DMS153 treated with DMSO at 0.1 percent for 48 hours (cell line): Measurements from ENCODE around the gene CHRM4.

ENCODE experiments used
- DNase-seq: peaks from one replicate; lab custom pipeline; 2025; ENCODE audit not compliant: unreplicated experiment; lab: John Stamatoyannopoulos, UW

The CHRM4 gene

DNA sequence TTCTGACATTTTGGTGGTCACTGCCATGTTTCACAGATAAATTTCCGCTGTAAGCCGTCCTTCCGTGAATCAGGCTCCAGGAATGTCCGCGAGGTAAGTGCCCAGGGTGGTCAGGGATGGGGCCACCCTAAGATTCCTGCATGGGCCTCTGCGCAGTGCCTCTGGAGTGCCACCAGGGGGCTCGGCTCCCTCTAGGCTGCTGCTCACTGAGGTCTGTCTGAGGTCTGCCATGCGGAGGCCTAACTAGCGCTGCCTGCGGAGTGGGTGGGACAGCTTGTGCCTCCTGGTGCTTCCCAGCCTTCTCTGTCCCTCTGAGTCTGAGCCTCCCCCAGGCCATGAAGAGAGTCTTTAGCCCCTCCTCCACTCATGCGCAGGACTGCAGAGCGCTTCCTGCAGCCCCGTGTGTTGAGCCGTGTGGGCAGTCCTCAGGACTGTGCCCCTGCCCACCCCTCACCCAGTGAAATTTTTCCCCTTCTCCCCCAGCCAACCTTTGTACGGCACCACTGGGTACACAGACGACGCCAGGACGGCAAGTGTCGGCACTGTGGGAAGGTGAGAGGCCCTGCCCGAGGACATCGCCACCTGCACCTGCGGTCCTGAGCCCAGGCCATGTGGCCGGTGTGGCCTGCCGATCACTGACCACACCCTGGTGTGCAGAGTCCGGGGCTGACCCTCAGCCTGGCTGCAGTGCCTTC, 22.0 kb downstream of the CHRM4 start:
- DNase-seq: no peak

DNA sequence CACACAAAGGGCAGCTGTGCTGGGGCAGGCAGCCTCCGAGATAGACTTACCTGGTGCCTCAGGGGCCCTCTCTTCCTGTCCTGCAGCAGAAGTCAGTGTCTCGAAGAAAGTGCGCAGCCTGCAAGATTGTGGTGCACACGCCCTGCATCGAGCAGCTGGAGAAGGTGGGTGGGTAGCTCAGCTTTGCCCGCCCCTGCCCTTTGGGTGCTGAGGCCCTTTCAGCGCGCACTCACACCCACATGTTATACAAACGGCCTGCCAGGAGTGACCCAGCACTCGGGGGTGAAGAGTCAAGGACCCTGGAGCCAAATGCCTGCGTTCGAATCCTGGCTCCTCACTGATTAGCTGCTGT, 23.7 kb downstream of the CHRM4 start:
- DNase-seq: no peak

DNA sequence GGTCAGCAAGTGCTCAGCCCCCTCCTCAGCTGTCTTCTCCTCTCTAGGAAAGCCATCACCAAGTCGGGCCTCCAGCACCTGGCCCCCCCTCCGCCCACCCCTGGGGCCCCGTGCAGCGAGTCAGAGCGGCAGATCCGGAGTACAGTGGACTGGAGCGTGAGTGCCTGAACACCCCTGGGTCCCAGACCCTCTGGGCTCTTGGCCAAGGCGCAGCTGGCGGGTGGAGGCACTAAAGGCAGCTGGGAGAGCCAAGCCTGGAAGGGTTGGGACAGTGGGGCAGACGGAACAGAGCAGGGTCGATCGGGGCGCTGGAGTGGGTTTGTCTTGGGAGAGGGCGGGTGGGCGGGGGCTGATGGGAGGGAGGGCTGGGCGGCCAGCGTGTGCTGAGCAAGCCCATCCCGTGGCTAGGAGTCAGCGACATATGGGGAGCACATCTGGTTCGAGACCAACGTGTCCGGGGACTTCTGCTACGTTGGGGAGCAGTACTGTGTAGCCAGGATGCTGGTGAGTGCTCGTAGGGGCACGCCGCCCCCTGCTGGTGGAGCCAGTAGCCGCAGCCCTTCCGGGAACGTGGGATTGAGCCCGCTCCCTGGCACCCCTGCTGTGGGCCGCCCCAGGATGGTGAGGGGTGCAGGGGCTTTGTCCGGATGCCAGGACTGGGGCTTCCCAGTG, 24.2 kb downstream of the CHRM4 start:
- DNase-seq: no peak

DNA sequence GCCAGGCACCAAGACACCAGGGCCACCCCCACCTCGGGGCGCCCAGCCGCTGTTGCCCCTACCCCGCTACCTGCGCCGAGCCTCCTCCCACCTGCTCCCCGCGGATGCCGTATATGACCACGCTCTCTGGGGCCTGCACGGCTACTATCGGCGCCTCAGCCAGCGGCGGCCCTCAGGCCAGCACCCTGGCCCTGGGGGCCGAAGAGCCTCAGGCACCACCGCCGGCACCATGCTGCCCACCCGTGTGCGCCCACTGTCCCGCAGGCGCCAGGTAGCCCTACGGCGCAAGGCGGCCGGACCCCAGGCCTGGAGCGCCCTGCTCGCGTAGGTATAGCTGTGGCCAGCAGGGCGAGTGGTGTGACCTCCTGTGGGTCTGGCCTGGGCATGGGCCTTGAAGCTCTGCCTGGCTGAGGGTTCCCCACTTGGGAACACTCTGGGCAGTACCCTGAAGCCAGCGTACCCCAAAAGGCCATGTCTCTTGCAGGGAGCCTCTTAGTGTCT, 24.9 kb downstream of the CHRM4 start:
- no peak for DNase-seq

DNA sequence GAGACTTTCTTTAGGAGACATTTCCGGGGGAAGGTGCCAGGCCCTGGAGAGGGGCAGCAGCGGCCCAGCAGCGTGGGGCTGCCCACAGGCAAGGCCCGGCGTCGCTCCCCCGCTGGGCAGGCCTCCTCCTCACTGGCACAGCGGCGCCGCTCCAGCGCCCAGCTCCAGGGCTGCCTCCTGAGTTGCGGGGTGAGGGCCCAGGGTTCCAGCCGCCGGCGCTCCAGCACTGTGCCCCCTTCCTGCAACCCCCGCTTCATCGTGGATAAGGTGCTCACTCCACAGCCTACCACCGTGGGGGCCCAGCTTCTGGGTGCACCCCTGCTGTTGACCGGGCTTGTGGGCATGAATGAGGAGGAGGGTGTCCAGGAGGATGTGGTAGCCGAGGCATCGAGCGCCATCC, 25.3 kb downstream of the CHRM4 start:
- no peak for DNase-seq

DNA sequence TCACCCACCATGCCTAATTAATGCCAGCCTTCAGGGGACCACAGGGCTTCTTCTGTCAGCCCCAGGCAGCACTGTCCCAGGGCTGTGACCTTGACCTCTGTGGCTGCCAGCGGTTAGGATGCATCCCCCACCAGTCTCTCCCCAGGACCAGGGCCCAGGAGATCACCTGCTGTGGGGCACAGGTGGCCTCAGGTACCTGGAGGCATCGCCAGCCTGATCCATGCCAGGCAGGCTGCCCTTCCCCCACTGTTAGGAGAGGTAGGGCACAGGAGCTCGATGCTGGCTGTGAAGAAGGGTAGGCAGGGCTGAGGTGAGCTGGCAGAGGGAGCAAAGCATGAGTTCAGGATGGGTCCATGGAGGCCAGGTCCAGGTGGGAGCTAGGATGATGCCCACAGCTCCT, 26.8 kb downstream of the CHRM4 start:
- no peak for DNase-seq

DNA sequence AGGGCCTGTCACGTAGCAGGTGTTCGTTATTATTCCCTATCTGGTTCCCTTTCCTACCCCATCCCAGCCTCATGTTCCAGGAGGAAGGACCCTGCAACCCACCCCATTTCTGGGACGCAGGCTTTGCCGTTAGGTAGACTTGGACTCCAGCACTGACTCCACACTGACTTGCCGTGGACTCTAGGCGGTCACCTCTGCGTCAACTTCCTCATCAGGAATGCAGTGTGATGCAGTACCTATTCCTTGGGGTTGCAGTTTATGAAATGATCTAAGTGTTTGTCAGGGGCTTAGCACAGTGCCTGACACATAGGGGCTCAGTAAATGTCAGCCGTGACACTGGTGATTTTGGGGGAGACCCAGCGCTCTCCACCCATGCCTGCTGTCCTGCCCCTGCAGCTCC, 27.5 kb downstream of the CHRM4 start:
- no peak for DNase-seq

DNA sequence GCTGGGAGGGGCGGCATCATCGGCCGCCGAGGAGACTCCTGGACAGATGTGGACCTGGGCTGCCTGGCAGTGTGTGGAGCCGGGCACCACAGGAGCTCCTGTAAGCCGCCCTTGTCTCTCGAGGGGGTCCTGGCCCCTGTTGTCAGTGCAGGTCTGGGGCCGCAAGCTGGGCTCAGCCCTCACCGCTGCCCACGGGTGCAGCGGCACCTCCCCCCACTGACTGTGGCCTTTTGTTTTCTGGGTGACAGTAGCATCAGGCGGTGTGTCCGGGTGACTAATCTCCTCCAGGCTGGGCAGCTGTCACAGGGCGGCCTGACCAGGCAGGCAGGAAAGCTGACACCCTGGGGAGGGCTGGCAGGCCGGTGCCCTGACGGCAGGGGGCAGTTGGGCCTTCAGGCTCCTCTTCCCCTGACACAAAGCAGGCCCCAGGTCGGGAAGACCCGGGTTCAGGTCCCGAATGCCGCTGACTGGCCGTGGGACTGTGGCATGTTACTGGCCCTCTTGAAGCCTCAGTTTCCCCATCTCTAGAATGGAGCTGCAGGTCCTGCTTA, 28.0 kb downstream of the CHRM4 start:
- DNase-seq: no peak

DNA sequence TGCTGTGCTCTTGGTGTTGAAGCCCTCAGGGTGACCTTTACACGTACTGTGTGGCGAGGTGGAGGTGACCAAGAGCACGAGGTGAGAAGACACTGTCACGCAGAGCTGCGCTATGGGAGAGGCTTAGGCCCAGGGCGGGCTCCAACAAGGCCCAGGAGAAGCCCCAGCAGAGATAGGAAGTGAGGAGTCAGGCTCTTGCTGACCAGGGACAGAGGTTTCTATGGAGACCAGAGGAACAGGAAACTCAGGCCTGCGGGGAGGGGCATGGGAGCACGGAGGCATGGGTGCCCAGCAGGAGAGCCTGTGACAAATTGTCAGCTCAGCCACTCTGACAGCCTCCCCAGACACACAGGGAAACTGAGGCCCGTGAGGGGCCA, 28.6 kb downstream of the CHRM4 start:
- DNase-seq: no peak

DNA sequence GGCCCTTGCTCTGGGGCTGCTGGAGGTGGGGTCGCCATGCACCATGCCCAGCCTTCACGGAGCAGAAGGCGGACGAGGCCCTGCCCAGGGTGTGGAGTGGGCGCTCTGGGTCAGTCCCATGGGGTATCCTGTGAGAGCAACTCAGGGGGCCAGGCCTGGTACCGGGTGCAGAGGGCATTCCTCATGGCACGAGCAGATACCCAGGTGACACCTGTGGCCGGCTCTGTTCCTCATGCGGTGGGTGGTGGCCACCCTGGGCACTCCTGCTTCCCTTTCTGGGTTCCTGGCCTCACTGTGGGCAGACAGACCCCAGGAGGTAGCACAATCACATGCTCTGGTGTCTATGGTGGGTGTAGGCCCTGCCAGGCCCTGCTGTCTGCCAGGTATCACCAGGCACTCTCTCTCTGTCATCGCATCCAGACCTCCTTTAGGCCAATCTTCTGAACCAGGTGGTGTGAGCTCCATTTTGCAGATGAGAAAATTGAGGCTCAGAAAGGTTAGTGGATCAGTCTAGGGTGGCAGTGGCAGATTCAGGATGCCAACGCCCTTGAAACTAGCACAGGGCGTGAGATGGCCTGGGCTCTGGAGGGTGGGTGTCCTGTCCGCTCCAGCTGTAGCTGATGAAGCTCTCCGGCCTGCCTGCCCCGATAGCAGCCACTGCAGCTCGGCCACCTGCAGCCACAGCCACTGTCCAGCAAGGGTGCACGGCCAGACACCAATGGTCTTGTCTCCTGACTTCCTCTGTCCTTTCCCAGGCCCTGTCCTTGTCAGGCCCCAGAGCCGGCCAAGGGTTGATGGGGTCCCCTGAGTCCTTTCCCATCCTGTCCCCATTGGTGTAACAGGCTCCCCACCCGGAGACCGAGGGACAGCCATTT, 29.2 kb downstream of the CHRM4 start:
- no peak for DNase-seq

DNA sequence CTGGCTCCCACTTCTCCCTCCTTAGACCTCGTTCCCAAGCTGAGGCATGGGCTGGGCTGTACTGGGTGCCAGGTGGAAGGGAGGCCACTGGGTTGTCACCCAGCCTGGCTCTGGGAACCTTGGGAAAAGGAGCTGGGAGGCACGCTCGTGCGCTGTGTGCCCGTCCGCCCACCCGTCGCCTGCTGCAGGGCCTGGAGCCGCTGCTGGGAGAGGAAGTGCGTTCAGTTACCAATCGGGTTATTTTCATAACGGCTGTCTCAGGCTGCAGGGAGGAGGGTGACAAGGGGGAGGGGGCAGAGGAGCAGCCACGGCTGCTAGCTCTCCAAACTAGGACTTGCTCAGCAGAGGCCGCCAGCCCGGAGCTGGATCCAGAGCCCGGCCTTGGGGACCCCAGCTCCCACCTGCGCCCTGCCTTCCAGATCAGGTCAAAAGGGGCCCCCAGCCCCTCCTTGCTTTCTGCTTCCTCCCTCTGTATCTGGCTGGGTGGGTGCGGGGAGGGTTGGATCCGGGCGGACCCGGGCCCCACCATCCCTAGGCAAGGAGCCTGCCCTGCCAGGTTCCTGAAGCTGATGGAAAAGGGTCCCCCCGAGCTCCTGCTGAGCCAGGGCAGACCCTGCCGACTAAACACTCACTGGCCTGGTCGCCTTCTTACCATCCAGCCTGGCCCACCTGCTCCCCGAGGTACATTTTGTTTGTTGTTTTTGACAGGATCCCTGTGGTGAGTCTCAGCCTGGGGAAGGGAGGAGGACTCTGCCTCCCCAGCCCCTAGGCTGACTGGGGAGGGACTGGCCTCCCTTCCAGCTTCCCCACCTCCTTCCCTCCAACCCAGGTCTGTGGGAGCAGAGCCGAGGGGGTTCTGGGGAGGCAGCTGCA, 30.1 kb downstream of the CHRM4 start:
- peak; percentile 62 for DNase-seq

DNA sequence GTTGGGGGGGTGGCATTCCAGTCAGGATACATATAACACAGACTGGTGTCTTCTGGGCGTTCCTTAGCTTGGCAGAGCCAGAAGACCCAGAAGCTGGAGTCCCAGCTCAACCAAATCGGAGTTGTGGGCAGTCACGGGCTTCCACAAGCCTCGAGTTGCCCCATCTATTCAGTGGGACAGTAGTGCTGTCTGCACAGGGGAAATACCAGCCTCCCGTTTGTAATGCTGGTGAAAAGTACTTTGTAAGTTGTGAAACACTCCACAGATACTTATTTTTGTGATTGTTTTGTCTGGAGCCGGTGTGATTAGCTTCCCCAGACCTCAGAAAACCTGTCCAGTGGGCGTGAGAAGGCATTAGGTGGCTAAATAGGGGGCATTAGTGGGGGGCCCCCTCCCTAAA, 30.7 kb downstream of the CHRM4 start:
- DNase-seq: no peak

DNA sequence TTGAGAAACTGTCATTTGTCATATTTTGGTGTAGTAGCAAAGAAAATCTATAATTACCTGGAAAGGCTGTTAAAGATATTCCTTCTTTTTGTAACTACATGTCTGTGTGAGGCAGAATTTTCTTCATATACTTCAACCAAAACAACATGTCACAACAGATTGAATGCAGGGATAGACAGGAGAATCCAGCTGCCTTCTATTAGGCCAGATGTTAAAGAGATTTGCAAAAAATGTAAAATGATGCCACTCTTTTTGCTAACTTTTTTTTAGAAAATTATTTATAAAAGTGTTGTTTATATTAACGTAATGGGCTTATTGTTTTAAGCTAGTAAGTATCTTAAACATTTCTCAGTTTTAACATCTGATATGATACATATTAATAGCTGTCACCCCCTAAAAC, 31.6 kb downstream of the CHRM4 start:
- no peak for DNase-seq

DNA sequence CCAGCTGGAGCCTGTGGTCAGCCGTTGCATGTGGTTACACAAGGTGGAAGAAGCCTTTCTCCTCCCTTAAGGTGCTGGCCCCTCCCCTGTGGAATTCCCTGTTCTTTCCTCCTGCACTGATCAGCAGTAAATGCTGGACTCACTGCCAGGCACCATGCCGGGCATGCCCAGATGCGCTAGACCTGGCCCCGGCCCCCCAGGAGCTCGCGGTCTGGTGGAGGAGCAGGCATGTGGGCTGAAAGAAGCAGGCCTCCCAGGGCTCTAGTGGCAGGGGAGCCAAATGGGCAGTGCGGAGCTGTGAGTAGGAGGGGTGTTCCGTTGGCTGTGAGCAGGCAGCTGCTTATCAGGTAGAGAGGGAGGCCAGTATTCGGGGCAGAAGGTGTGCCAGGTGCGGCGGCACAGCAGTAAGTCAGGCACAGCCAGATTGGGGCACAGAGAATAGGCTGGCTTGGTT, 34.1 kb downstream of the CHRM4 start:
- DNase-seq: no peak

DNA sequence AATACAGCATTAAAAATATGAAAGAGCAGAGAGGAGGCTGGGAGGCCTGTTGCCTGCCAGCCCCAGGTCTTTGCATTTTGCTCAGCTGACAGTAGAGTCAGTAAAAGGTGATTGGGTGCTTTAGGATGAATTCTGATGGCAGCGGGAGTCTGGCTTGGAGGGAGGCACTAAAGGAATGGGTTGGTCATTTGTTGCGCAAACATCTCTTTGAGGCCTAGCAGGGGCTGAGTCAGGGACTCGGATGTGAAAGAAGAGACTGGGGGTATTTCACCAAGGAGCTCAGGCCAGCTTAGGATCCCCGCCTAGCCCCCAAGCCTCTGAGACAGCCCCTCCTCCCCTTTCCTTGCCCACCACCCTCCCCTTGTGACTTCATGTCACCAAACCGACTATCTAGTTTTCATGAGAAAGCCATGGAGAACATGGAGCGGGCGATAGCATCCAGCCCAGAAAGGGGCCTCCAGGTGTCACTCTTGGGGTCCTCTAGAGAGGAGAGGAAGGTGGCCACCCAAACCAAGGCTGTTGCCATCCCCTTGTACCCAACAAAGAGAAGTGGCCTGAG, 34.6 kb downstream of the CHRM4 start:
- DNase-seq: no peak

DNA sequence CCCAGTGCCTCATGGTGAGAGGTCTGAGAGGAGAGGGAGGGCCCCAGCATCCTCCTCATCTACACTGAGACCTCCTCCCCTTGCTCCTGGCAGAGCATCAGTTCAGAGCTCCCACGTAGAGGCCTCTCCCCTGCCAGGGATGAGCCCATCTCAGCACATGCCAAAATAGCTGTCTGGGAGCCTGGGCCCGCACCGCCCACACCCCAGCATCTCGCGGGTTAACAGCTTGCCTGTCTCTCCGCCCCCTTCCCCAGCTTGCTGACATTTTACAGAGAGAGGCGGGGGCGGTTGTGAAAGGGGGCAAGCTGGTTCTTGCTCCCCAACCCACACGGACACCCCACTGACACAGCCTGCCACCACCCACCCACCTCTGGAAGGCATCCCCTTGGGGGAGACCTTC, 37.9 kb downstream of the CHRM4 start:
- no peak for DNase-seq

DNA sequence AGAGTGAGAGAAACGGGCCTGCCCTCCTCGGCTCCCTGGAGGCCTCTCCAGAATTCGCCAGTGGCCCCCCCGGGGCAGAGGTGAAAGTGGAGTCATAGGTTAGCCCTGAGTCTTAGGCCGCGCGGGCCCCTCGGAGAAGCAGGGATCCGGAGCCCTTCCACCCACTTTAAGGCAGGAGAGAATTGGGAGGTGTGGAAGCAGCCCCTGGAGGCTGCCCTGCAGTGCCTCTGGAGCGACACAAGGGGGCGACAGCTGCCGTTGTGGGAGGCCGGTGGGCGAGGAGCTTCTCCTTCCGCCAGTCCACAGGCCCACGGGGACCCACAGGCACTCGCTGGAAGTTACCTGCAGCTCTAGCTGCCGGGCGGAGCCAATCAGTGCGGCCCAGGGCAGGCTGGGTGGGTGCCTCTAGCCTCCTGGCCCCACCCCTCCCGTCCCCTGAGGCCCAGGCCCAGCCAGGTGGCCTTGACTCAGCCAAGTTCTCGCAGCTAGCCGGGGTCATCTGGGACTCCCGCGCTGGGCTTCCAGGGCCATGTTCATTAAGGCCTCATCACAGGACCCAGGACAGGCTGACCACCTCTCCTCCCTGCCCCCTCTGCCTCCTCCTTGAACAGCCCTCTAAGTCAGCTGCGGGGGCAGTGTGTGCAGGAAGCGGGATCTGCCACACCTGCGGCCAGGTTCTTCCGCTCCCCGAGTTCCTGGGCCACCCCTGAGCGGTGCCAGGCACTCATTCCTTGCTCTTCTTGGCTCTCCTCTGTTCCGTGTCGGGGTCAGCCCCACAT, 39.3 kb downstream of the CHRM4 start:
- no peak for DNase-seq

DNA sequence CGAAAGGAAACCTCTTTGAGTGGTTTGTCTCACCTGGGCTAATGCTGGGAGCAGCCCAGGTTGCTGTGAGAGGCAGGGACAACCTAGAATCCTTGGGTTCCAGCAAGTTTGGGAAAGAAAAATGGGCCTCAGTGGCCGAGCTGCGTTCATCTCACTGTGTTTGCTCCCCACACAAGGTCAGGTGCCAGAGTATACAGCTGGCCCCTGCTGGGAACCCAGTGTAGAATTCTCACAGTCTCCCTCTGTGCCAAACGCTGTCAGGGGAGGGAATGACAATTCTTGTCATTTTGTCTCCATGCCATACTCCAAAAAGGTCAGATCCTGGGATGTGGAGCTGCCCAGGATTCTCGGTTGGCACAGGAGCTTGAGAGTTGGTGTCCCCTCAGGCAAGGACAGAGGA, 40.0 kb downstream of the CHRM4 start:
- no peak for DNase-seq

DNA sequence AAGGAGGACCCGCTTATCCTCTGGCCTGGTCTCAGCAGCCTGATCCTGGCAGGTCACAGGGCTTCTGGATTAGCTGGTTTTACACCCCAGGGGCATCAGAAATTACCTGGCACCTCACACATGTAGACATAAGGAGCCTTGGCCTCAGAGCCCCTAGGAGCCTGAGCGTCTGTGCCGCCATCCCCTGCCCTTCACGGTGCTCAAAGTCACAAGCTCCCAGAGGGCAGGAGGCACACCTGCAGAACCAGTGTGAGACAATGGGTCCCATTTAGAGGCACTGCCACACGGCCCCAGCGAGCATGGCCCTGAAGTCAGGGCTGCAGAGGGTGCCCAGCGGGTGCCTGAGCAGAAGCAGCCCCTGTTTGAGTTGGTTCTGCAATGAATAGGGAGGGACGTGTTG, 40.4 kb downstream of the CHRM4 start:
- DNase-seq: no peak

DNA sequence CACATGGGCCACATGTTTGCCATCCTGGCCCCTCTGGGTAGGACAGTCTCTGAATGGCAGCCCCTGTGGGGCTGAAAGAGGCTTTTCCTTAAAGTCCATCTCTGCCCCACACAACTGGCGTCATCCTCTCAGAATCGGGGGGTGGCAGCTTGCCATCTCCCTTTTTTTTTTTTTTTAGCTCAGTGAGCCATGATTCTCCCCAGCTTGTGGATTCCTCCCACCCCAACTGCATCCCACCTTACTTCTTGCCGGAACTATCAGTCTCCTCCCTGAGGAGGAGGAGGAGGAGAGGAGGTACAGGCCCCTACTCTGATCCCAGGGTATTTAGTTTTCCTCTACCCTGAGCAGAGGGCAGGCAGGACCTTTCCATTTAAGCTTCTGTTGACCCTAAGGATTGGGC, 40.9 kb downstream of the CHRM4 start:
- no peak for DNase-seq
